Measurements from ENCODE around the gene KIFC3. TPM values are rescaled to one million over a fixed set of nuclear protein-coding genes. Genes with fewer than 3 reads are reported as not detected.

KIFC3 gene
- total and polyA plus RNA-seq, 2 of the 13 experiments (the other 11 are each of a cell fraction or from before 2014, with no cell fraction given), result 42.1 to 45.3 TPM

DNA sequence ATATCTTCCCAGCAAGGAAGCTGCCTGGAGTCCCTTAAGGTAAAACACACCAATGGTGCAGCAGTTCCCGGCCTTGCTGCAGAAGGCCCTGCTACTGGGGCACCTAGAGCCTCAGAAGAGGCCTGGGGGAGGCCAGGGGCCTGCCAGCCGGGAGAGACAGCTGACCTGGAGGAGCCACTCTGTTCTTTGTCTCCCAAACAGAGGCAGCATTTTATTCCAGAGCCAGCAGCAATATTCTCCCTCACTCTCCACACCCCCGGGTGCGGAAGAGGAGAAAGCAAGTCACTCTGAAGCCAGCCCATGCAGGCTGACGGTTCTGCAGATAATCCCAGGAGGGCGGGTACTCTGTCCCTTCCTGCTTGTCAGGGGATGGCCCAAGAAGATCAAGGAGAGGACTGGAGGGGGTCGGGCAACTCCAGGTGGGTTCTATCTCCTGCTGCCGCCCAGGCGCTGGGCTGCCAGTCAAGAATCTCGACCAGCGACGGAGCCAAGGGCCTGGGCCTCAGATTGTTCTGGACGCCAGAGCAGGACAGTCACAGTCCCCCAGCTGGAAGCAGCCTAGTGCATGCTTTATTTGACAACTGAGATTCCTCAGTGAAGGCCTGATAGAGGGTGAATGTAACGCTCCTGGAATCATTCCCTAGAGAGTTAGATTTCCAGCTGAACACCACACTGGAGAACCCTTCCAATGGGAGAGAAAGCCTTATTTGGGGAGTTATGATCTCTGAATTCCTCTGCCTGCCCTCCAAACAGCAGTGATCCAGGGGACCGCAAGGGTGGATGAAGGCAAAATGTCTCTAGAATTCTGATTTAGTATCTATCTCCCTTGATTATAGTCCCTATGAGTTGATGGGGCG lies 1.1 kb upstream of the KIFC3 start:
- no peaks in the 10 kb centered on the region for H3K9me3 ChIP-seq (ENCODE audit: low read length)
- WGBS (ENCODE audit: low lambda C conversion rate), result 26% methylated on average over 15 of the region's 16 CpGs
- ATAC-seq (peak; percentile 38), FAIRE-seq (no peak), DNase-seq (ENCODE audit: low spot score) (peak; percentile 57)
- peak overlapping the region; percentile 66 for H3K9ac ChIP-seq (ENCODE audit: insufficient read depth, low read depth, low read length)
- no peaks in the 10 kb centered on the region for H3K36me3 ChIP-seq (replicated peaks in 1 of 2; ENCODE audit: control insufficient read depth in 1 of 2, insufficient read depth in 2 of 2, low read length in 2 of 2)
- H3K4me3 ChIP-seq (replicated peaks in 1 of 3; ENCODE audit: insufficient read depth in 1 of 3, low read depth in 2 of 3, low read length in 3 of 3), result peak overlapping the region; percentile 51 to 89 (median 58)
- BruUV-seq (replicated peaks), result TSS peak; percentile 43
- H2AFZ ChIP-seq (ENCODE audit: low read length), result no peak overlapping the region
- H4K20me1 ChIP-seq (ENCODE audit: insufficient read depth, low read length), result no peaks in the 10 kb centered on the region
- no peaks in the 10 kb centered on the region for H3K27me3 ChIP-seq (ENCODE audit: control insufficient read depth in 1 of 2, insufficient read depth in 2 of 2, low read length in 2 of 2)
- peaks cover 88% of the 10 kb centered on the region for H3K4me1 ChIP-seq (ENCODE audit: insufficient read depth, low read length)
- peak overlapping the region; percentile 73 for H3K27ac ChIP-seq (ENCODE audit: extremely low read length, insufficient read depth, low read length)
- peak overlapping the region; percentile 100 for H3K4me2 ChIP-seq (ENCODE audit: low read depth, low read length)
- CTCF ChIA-PET (ENCODE audit: low intra/inter-chr PET ratio, low total read pairs), result interaction anchor here (1.4 kb wide), 1 partner anchor 23 kb away, joined by 5 read pairs; no protein-coding TSS in a partner anchor
- in situ Hi-C loops (cut with HindIII; ENCODE audit: extremely low pct_ligation_motif_present, low pct_unique_long_range_greater_than_20kb) (no loop called here), intact Hi-C loops (cut with micrococcal nuclease; ENCODE audit: unreplicated experiment) (loop anchor here (2.0 kb wide), 2 partner anchors 59 to 89 kb away; no protein-coding TSS in a partner anchor)
- POLR2A ChIA-PET, result interaction anchor here (0.8 to 12.4 kb wide), 13 partner anchors 8 to 197 kb away, joined by 3 to 141 read pairs (median 6); partner anchors contain the start of genes KATNB1 and ZNF319
- peaks cover 25% of the 10 kb centered on the region for H3K79me2 ChIP-seq (ENCODE audit: insufficient read depth, low read length)
- no peak for TF ChIP-seq FOXJ3 (CRISPR knock-in tag; IDR thresholded peaks at IDR 0.05; ENCODE audit: borderline replicate concordance)
- TF ChIP-seq ZNF124 (CRISPR knock-in tag; IDR thresholded peaks at IDR 0.05), result peak; percentile 24; the same call in 1 of the 2 replicates
- TF ChIP-seq HMGA1 (CRISPR knock-in tag; conservative IDR thresholded peaks at IDR 0.05), result no peak
- peak; percentile 76; the same call in 1 of the 2 replicates for TF ChIP-seq ZNF101 (CRISPR knock-in tag; IDR thresholded peaks at IDR 0.05; ENCODE audit: borderline replicate concordance, low read depth)
- TF ChIP-seq KMT2B (CRISPR knock-in tag; IDR thresholded peaks at IDR 0.05), result 0 out of 2 replicates have a peak, but pooled peaks have one; percentile 3
- peak; percentile 61; the same call in 1 of the 2 replicates for TF ChIP-seq BRD4 (CRISPR knock-in tag; IDR thresholded peaks at IDR 0.05)
- TF ChIP-seq ELF1 (CRISPR knock-in tag; IDR thresholded peaks at IDR 0.05), result 0 out of 2 replicates have a peak, but pooled peaks have one; percentile 20
- TF ChIP-seq, protein P1, sequence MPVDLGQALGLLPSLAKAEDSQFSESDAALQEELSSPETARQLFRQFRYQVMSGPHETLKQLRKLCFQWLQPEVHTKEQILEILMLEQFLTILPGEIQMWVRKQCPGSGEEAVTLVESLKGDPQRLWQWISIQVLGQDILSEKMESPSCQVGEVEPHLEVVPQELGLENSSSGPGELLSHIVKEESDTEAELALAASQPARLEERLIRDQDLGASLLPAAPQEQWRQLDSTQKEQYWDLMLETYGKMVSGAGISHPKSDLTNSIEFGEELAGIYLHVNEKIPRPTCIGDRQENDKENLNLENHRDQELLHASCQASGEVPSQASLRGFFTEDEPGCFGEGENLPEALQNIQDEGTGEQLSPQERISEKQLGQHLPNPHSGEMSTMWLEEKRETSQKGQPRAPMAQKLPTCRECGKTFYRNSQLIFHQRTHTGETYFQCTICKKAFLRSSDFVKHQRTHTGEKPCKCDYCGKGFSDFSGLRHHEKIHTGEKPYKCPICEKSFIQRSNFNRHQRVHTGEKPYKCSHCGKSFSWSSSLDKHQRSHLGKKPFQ (CRISPR knock-in tag; IDR thresholded peaks at IDR 0.05; ENCODE audit: insufficient replicate concordance), result peak; percentile 63
- 0 out of 2 replicates have a peak, but pooled peaks have one; percentile 8 for TF ChIP-seq ZFP82 (CRISPR knock-in tag; IDR thresholded peaks at IDR 0.05; ENCODE audit: borderline replicate concordance)
- peak; percentile 48 for TF ChIP-seq BCL6 (CRISPR knock-in tag; IDR thresholded peaks at IDR 0.05)
- TF ChIP-seq PAX8 (CRISPR knock-in tag; IDR thresholded peaks at IDR 0.05; ENCODE audit: borderline replicate concordance), result peak; percentile 65; the same call in 1 of the 2 replicates
- TF ChIP-seq, protein P2, sequence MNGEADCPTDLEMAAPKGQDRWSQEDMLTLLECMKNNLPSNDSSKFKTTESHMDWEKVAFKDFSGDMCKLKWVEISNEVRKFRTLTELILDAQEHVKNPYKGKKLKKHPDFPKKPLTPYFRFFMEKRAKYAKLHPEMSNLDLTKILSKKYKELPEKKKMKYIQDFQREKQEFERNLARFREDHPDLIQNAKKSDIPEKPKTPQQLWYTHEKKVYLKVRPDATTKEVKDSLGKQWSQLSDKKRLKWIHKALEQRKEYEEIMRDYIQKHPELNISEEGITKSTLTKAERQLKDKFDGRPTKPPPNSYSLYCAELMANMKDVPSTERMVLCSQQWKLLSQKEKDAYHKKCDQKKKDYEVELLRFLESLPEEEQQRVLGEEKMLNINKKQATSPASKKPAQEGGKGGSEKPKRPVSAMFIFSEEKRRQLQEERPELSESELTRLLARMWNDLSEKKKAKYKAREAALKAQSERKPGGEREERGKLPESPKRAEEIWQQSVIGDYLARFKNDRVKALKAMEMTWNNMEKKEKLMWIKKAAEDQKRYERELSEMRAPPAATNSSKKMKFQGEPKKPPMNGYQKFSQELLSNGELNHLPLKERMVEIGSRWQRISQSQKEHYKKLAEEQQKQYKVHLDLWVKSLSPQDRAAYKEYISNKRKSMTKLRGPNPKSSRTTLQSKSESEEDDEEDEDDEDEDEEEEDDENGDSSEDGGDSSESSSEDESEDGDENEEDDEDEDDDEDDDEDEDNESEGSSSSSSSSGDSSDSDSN (CRISPR knock-in tag; IDR thresholded peaks at IDR 0.05), result peak; percentile 71; the same call in 1 of the 2 replicates
- peak; percentile 11; the same call in 1 of the 2 replicates for TF ChIP-seq HNRNPL (IDR thresholded peaks at IDR 0.05; ENCODE audit: low read depth, low read length)
- TF ChIP-seq, protein P3, sequence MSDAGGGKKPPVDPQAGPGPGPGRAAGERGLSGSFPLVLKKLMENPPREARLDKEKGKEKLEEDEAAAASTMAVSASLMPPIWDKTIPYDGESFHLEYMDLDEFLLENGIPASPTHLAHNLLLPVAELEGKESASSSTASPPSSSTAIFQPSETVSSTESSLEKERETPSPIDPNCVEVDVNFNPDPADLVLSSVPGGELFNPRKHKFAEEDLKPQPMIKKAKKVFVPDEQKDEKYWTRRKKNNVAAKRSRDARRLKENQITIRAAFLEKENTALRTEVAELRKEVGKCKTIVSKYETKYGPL (CRISPR knock-in tag; IDR thresholded peaks at IDR 0.05), result 0 out of 2 replicates have a peak, but pooled peaks have one; percentile 13
- TF ChIP-seq, protein P4, sequence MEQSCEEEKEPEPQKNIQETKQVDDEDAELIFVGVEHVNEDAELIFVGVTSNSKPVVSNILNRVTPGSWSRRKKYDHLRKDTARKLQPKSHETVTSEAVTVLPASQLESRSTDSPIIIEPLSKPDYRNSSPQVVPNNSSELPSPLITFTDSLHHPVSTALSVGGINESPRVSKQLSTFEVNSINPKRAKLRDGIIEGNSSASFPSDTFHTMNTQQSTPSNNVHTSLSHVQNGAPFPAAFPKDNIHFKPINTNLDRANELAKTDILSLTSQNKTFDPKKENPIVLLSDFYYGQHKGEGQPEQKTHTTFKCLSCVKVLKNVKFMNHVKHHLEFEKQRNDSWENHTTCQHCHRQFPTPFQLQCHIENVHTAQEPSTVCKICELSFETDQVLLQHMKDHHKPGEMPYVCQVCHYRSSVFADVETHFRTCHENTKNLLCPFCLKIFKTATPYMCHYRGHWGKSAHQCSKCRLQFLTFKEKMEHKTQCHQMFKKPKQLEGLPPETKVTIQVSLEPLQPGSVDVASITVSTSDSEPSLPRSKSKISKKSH (CRISPR knock-in tag; IDR thresholded peaks at IDR 0.05; ENCODE audit: borderline replicate concordance), result peak; percentile 69; the same call in 1 of the 2 replicates
- peak; percentile 16 for TF ChIP-seq XRCC5 (optimal IDR thresholded peaks at IDR 0.05; ENCODE audit: low read length)

Measured in HepG2 (cell line).